ENCODE measurements around the gene RAP2A.

GRCh38 chr13:97493456-97493855 is 59.5 kb downstream of the RAP2A start:
- TF ChIP-seq, protein P1, sequence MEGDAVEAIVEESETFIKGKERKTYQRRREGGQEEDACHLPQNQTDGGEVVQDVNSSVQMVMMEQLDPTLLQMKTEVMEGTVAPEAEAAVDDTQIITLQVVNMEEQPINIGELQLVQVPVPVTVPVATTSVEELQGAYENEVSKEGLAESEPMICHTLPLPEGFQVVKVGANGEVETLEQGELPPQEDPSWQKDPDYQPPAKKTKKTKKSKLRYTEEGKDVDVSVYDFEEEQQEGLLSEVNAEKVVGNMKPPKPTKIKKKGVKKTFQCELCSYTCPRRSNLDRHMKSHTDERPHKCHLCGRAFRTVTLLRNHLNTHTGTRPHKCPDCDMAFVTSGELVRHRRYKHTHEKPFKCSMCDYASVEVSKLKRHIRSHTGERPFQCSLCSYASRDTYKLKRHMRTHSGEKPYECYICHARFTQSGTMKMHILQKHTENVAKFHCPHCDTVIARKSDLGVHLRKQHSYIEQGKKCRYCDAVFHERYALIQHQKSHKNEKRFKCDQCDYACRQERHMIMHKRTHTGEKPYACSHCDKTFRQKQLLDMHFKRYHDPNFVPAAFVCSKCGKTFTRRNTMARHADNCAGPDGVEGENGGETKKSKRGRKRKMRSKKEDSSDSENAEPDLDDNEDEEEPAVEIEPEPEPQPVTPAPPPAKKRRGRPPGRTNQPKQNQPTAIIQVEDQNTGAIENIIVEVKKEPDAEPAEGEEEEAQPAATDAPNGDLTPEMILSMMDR (conservative IDR thresholded peaks at IDR 0.05; ENCODE audit: low read depth, low read length): no peak
- TF ChIP-seq EZH2phosphoT487 (IDR thresholded peaks at IDR 0.05; ENCODE audit: borderline replicate concordance, low read length): no peak
